Bone marrow (tissue), 2 donors: ENCODE data around the gene TRIP10.
"Not testable (repeated sequence)": the region's sequence is repeated elsewhere in the genome, so short reads cannot be mapped to it uniquely, and the experiment has no call there.

ENCODE experiments used
- DNase-seq, 2 donors: peaks; one replicate each; lab custom pipeline; 2025; lab: John Stamatoyannopoulos, UW

TRIP10 gene

GRCh38 chr19:6797646-6798045 is 58.2 kb downstream of the TRIP10 start:
- DNase-seq: no peak

- DNase-seq: not testable (repeated sequence)
These were observed 60.8 kb downstream of the TRIP10 start for GRCh38 chr19:6800160-6800790.

- DNase-seq: no peak
These were observed 61.6 kb downstream of the TRIP10 start for GRCh38 chr19:6800991-6801484.
